Immature natural killer cell (primary cell): Measurements from ENCODE around the gene PRDM9. TPM values are rescaled to one million over a fixed set of nuclear protein-coding genes. Genes with fewer than 3 reads are reported as not detected.
"Not testable (repeated sequence)": the region's sequence is repeated elsewhere in the genome, so short reads cannot be mapped to it uniquely, and the experiment has no call there.

ENCODE experiments used
- DNase-seq, 3 donors: peaks; one replicate each; pipeline ENCODE4 v3.0.0; 2022; ENCODE audit warnings: mixed read lengths in 1 of 3
- H3K27ac Mint-ChIP-seq, 6 donors: one replicate each; pipeline ENCODE4 v1.8.0; 2020; ENCODE audit warnings: mixed read lengths in 6 of 6, mild to moderate bottlenecking in 5 of 6, inconsistent platforms in 4 of 6, moderate library complexity in 3 of 6
- H3K27me3 Mint-ChIP-seq, 3 donors: one replicate each; pipeline ENCODE4 v1.8.0; 2020 to 2021; ENCODE audit warnings: low read depth in 3 of 3, mild to moderate bottlenecking in 3 of 3, mixed read lengths in 3 of 3, moderate library complexity in 3 of 3, inconsistent platforms in 1 of 3
- H3K36me3 Mint-ChIP-seq, 3 donors: one replicate each; pipeline ENCODE4 v1.8.0; 2020; ENCODE audit warnings: mixed read lengths in 3 of 3, inconsistent platforms in 2 of 3, mild to moderate bottlenecking in 2 of 3
- H3K4me1 Mint-ChIP-seq, 2 donors: one replicate each; pipeline ENCODE4 v1.8.0; 2020; ENCODE audit warnings: inconsistent platforms in 2 of 2, mild to moderate bottlenecking in 2 of 2, mixed read lengths in 2 of 2, moderate library complexity in 1 of 2
- H3K4me3 Mint-ChIP-seq, 5 donors: one replicate each; pipeline ENCODE4 v1.8.0; 2020; ENCODE audit warnings: mild to moderate bottlenecking in 5 of 5, mixed read lengths in 5 of 5, inconsistent platforms in 3 of 5, moderate library complexity in 3 of 5
- H3K9me3 Mint-ChIP-seq, 6 donors: one replicate each; pipeline ENCODE4 v1.8.0; 2020; ENCODE audit warnings: mild to moderate bottlenecking in 6 of 6, mixed read lengths in 6 of 6, inconsistent platforms in 4 of 6, moderate library complexity in 3 of 6
- polyA plus RNA-seq, 3 donors: library from polyadenylated mRNA; unstranded; fragments of 300-500 nt; fragmentation: Illumina TruSeq; gene quantifications; one replicate each; pipeline ENCODE4 v1.2.3, GENCODE V29; 2021

Gene PRDM9
- not detected for polyA plus RNA-seq

GRCh38 chr5:23507278-23507685 is at the start of gene PRDM9:
PRDM9 (plus strand) TSS chr5:23507609; CDS start chr5:23509034, 1,425 bp downstream.
- Mint-ChIP-seq H3K9me3 (peaks cover 18 to 48% (median 41%) of the 10 kb centered on the region in 6 donors), H3K36me3 (peaks cover 0 to 7% (median 0%) of the 10 kb centered on the region in 3 donors), H3K27me3 (no peaks in the 10 kb centered on the region), H3K4me3 (no peak within 1 kb of the TSS), H3K4me1 (no peaks in the 10 kb centered on the region), H3K27ac (no peak within 1 kb of the TSS)
- no peak for DNase-seq

DNA sequence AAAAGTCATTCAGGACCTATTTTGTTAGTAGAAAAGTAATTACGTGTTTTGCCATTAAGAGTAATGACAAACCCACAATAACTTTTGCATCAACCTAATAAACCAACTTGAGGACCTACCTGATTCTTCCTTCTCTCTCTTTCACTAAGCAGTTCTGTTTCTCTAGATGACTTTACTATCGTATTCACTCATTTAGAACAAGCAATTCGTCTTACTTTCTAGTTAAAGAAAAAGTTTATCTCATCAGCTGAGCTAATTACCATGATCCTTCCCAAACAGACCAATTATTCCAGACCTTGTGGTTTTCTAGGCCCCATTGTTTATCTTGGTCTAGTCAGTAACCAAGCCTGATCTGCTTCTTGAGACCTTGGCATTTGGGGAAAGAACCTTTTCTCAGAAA is 49.6 kb upstream of the PRDM9 start:
- Mint-ChIP-seq H3K9me3 (peaks cover 9 to 60% (median 36%) of the 10 kb centered on the region in 6 donors), H3K27me3 (peaks cover 0 to 3% (median 1%) of the 10 kb centered on the region in 3 donors), H3K36me3 (no peaks in the 10 kb centered on the region), H3K27ac (no peak overlapping the region), H3K4me3 (no peak overlapping the region), H3K4me1 (no peaks in the 10 kb centered on the region)
- no peak for DNase-seq

DNA sequence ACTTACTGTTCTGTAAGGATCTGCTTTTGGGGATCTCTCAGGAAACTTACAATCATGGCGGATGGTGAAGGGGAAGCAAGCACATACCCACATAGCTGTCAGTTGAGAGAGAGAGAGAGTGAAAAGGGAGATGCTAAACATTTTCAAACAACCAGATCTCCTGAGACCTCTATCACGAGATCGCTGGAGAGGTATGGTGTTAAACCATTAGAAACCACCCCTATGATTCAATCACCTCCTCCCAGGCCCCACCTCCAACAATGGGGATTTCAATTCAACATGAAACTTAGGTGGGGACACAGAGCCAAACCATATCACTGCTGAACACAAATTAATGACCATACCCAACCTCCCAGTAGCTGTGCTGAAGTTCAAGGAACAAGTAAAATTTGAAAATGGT is 48.2 kb upstream of the PRDM9 start:
- peaks cover 0 to 4% (median 3%) of the 10 kb centered on the region in 3 donors for H3K36me3 Mint-ChIP-seq
- H3K27ac Mint-ChIP-seq: no peak overlapping the region
- H3K9me3 Mint-ChIP-seq: peaks cover 9 to 58% (median 39%) of the 10 kb centered on the region in 6 donors
- no peak overlapping the region for H3K4me3 Mint-ChIP-seq
- no peak for DNase-seq
- peaks cover 0 to 3% (median 0%) of the 10 kb centered on the region in 3 donors for H3K27me3 Mint-ChIP-seq
- no peaks in the 10 kb centered on the region for H3K4me1 Mint-ChIP-seq

GRCh38 chr5:23461576-23461975 is 45.8 kb upstream of the PRDM9 start:
- no peak overlapping the region for H3K27ac Mint-ChIP-seq
- peaks cover 5 to 42% (median 31%) of the 10 kb centered on the region in 6 donors for H3K9me3 Mint-ChIP-seq
- no peak overlapping the region for H3K4me3 Mint-ChIP-seq
- no peaks in the 10 kb centered on the region for H3K4me1 Mint-ChIP-seq
- peaks cover 0 to 5% (median 0%) of the 10 kb centered on the region in 3 donors for H3K27me3 Mint-ChIP-seq
- peaks cover 0 to 4% (median 3%) of the 10 kb centered on the region in 3 donors for H3K36me3 Mint-ChIP-seq
- no peak for DNase-seq

DNA sequence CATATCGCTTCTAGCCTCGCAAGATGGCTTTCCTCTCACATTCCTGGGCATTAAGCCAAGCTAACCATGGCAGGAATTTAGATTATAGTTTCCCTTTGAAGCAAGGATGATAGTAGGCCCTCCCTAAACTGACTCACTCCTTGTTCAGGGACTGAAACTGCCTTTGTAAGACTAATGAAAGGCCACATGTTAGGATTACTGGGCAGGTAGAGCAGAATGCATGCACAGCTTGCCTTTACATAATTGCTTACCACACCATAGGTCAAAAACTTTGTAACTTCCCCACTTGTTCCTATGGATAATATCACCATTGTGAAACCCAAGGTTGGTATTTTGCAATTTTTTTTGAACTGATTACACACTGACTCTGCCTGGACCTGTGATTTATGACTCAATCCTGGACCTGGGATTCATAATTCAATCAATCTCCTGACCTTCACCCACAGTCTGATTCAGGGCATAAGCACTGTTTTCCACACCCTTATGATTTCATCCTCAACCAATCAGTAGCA is 41.0 kb upstream of the PRDM9 start:
- H3K36me3 Mint-ChIP-seq: peaks cover 3 to 8% (median 3%) of the 10 kb centered on the region in 3 donors
- H3K27ac Mint-ChIP-seq: no peak overlapping the region
- H3K4me3 Mint-ChIP-seq: no peak overlapping the region
- no peaks in the 10 kb centered on the region for H3K4me1 Mint-ChIP-seq
- H3K9me3 Mint-ChIP-seq: peaks cover 16 to 48% (median 26%) of the 10 kb centered on the region in 6 donors
- DNase-seq: no peak
- H3K27me3 Mint-ChIP-seq: peaks cover 0 to 8% (median 0%) of the 10 kb centered on the region in 3 donors

GRCh38 chr5:23468658-23469057 is 38.8 kb upstream of the PRDM9 start:
- Mint-ChIP-seq H3K9me3 (peaks cover 8 to 44% (median 26%) of the 10 kb centered on the region in 6 donors), H3K27me3 (peaks cover 0 to 5% (median 0%) of the 10 kb centered on the region in 3 donors), H3K27ac (no peak overlapping the region), H3K4me3 (no peak overlapping the region), H3K4me1 (no peaks in the 10 kb centered on the region), H3K36me3 (peaks cover 0 to 4% (median 3%) of the 10 kb centered on the region in 3 donors)
- DNase-seq: no peak

- H3K27me3 Mint-ChIP-seq: no peaks in the 10 kb centered on the region
- peaks cover 2 to 52% (median 22%) of the 10 kb centered on the region in 6 donors for H3K9me3 Mint-ChIP-seq
- H3K4me3 Mint-ChIP-seq: no peak overlapping the region
- no peaks in the 10 kb centered on the region for H3K4me1 Mint-ChIP-seq
- no peak for DNase-seq
- H3K27ac Mint-ChIP-seq: no peak overlapping the region
- H3K36me3 Mint-ChIP-seq: peaks cover 0 to 3% (median under 1%) of the 10 kb centered on the region in 3 donors
These were observed 33.5 kb upstream of the PRDM9 start for GRCh38 chr5:23473915-23474314.

GRCh38 chr5:23474315-23474714 is 33.1 kb upstream of the PRDM9 start:
- no peak for DNase-seq
- Mint-ChIP-seq H3K36me3 (peaks cover 0 to 3% (median 0%) of the 10 kb centered on the region in 3 donors), H3K27ac (no peak overlapping the region), H3K4me1 (no peaks in the 10 kb centered on the region), H3K4me3 (no peak overlapping the region), H3K9me3 (peaks cover 2 to 53% (median 21%) of the 10 kb centered on the region in 6 donors), H3K27me3 (no peaks in the 10 kb centered on the region)

DNA sequence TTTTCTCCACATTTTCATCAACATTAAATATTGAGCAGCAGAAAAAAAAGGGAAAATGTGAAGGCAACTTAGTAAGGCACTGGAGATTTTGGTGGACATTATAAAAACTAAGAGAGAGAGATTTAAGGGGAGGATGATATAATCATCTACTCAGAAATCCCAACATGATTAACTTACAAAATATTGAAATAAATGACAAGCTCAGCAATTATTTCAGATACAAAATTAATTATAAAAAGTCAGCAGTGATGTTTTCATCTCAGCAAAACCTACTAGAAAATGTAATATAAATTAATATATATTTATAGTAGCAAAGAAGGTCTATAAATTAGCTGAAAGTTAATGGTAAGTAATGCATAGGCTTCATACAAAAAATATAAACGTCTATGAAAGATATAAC is 30.8 kb upstream of the PRDM9 start:
- Mint-ChIP-seq H3K4me1 (no peaks in the 10 kb centered on the region), H3K27ac (no peak overlapping the region), H3K4me3 (no peak overlapping the region), H3K36me3 (no peaks in the 10 kb centered on the region), H3K9me3 (peaks cover 2 to 45% (median 19%) of the 10 kb centered on the region in 6 donors), H3K27me3 (no peaks in the 10 kb centered on the region)
- DNase-seq: no peak

GRCh38 chr5:23482642-23483041 is 24.8 kb upstream of the PRDM9 start:
- DNase-seq: no peak
- no peaks in the 10 kb centered on the region for H3K27me3 Mint-ChIP-seq

DNA sequence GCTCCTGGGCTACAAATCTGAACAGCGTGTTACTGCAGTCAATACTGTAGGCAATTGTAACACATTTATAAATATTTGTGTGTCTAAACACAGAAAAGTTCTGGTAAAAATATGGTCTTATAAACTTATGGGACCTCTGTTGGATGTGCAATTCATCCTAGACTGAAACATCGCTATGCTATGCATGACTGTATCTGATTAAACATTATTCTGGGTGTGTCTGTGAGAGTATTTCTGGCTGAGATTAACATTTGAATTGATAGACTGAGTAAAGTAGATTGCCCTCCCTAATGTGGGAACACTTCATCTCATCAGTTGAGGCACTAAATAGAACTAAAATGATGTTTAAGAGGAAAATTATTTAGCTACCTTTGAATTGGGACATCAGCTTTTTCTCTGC is 24.3 kb upstream of the PRDM9 start:
- Mint-ChIP-seq H3K36me3 (no peaks in the 10 kb centered on the region), H3K27me3 (no peaks in the 10 kb centered on the region), H3K4me1 (no peaks in the 10 kb centered on the region), H3K9me3 (peaks cover 7 to 56% (median 34%) of the 10 kb centered on the region in 6 donors), H3K4me3 (no peak overlapping the region), H3K27ac (no peak overlapping the region)
- DNase-seq: no peak

More at GRCh38 chr5:23482642-23483041, 24.8 kb upstream of the PRDM9 start:
- Mint-ChIP-seq H3K4me3 (no peak overlapping the region), H3K36me3 (no peaks in the 10 kb centered on the region), H3K27ac (no peak overlapping the region), H3K4me1 (no peaks in the 10 kb centered on the region), H3K9me3 (peaks cover 7 to 56% (median 33%) of the 10 kb centered on the region in 6 donors)

DNA sequence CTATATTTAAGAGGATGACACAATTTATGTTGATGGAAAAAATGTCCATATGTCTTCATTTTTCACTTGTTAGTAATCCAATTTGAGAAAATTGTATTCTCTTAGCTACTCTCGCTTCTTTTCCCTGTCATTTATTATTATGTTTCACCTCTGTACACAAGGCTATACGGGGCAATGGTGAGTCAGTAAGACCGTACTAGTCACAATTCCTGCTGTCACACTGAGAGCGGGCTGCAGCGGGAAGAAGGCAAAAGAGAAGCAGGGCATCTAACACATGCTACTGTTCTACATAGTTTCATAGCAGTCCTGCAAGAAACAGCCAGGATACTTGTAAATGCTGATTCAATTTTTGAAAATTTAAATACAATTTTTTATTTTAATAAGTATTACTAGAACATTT is 23.3 kb upstream of the PRDM9 start:
- Mint-ChIP-seq H3K27me3 (no peaks in the 10 kb centered on the region), H3K36me3 (no peaks in the 10 kb centered on the region), H3K4me3 (no peak overlapping the region), H3K4me1 (no peaks in the 10 kb centered on the region), H3K9me3 (peaks cover 13 to 53% (median 40%) of the 10 kb centered on the region in 6 donors), H3K27ac (no peak overlapping the region)
- DNase-seq: no peak

- DNase-seq, H3K4me1 Mint-ChIP-seq, H3K4me3 Mint-ChIP-seq, H3K27me3 Mint-ChIP-seq, H3K27ac Mint-ChIP-seq, H3K36me3 Mint-ChIP-seq: not testable (repeated sequence)
- H3K9me3 Mint-ChIP-seq: peaks cover 17 to 63% (median 51%) of the 10 kb centered on the region in 6 donors
These were observed 21.2 kb upstream of the PRDM9 start for GRCh38 chr5:23486227-23486626.

GRCh38 chr5:23490993-23491392 is 16.4 kb upstream of the PRDM9 start:
- Mint-ChIP-seq H3K4me3 (no peak overlapping the region), H3K9me3 (peaks cover 12 to 62% (median 50%) of the 10 kb centered on the region in 6 donors), H3K36me3 (peaks cover 0 to 3% (median 0%) of the 10 kb centered on the region in 3 donors), H3K27ac (no peak overlapping the region), H3K27me3 (no peaks in the 10 kb centered on the region), H3K4me1 (no peaks in the 10 kb centered on the region)
- DNase-seq: no peak

DNA sequence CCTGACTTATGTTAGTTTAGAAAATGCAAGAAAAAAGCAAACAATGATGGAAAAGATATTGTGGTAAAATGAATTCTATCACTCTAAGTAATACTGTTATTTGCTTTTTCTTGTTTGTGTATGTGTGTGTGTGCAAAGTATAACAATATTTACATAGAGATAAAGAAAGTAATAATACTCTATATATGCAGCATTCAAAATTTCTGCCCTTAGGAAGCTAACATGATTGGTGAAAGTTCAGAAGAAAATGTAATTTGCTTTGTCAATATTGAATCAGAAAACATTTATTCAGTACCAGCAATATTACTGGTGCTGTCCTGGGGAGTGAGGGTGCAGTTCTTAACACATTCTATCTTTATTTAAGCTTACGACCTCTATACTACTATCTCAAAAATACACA is 12.9 kb upstream of the PRDM9 start:
- no peaks in the 10 kb centered on the region for H3K4me1 Mint-ChIP-seq
- H3K4me3 Mint-ChIP-seq: no peak overlapping the region
- peaks cover 0 to 3% (median 0%) of the 10 kb centered on the region in 3 donors for H3K36me3 Mint-ChIP-seq
- no peak for DNase-seq
- H3K27ac Mint-ChIP-seq: no peak overlapping the region
- H3K9me3 Mint-ChIP-seq: peaks cover 4 to 41% (median 30%) of the 10 kb centered on the region in 6 donors
- H3K27me3 Mint-ChIP-seq: no peaks in the 10 kb centered on the region
